ENCODE data around the gene TCP11L2. TPM values are rescaled to one million over a fixed set of nuclear protein-coding genes. Genes with fewer than 3 reads are reported as not detected.

The TCP11L2 gene
- polyA plus RNA-seq (ENCODE audit: insufficient read length in 4 of 4): 10 to 100 TPM; 15.8 to 22.8 (median 19.5) TPM

- peak in 3 of 4 donors; percentile 55 to 86 (median 67) for DNase-seq (ENCODE audit: low read depth in 4 of 4, low spot score in 2 of 4)
Observed at GRCh38 chr12:106302401-106303201, at the start of gene TCP11L2. TCP11L2 (plus strand) TSS chr12:106302733; CDS start chr12:106311076, 8,343 bp downstream.

GRCh38 chr12:106254724-106255123, 47.8 kb upstream of the TCP11L2 start:
- no peak for DNase-seq (ENCODE audit: low read depth in 4 of 4, low spot score in 2 of 4)

GRCh38 chr12:106255493-106255892, 47.0 kb upstream of the TCP11L2 start:
- DNase-seq (ENCODE audit: low read depth in 4 of 4, low spot score in 2 of 4): no peak

- DNase-seq (ENCODE audit: low read depth in 4 of 4, low spot score in 2 of 4): no peak
Observed at GRCh38 chr12:106255952-106256351, 46.6 kb upstream of the TCP11L2 start.

- DNase-seq (ENCODE audit: low read depth in 4 of 4, low spot score in 2 of 4): no peak
Observed at GRCh38 chr12:106256524-106256923, 46.0 kb upstream of the TCP11L2 start.

GRCh38 chr12:106258226-106258625, 44.3 kb upstream of the TCP11L2 start:
- no peak for DNase-seq (ENCODE audit: low read depth in 4 of 4, low spot score in 2 of 4)

GRCh38 chr12:106258935-106259334, 43.6 kb upstream of the TCP11L2 start:
- DNase-seq (ENCODE audit: low read depth in 4 of 4, low spot score in 2 of 4): no peak

GRCh38 chr12:106265116-106265515, 37.4 kb upstream of the TCP11L2 start:
- DNase-seq (ENCODE audit: low read depth in 4 of 4, low spot score in 2 of 4): no peak

- no peak for DNase-seq (ENCODE audit: low read depth in 4 of 4, low spot score in 2 of 4)
Observed at GRCh38 chr12:106267535-106267934, 35.0 kb upstream of the TCP11L2 start.

GRCh38 chr12:106269150-106269771, 33.3 kb upstream of the TCP11L2 start:
- DNase-seq (ENCODE audit: low read depth in 4 of 4, low spot score in 2 of 4): no peak

- no peak for DNase-seq (ENCODE audit: low read depth in 4 of 4, low spot score in 2 of 4)
Observed at GRCh38 chr12:106271575-106272505, 30.7 kb upstream of the TCP11L2 start.

- DNase-seq (ENCODE audit: low read depth in 4 of 4, low spot score in 2 of 4): no peak
Observed at GRCh38 chr12:106273491-106273890, 29.0 kb upstream of the TCP11L2 start.

GRCh38 chr12:106274012-106274411, 28.5 kb upstream of the TCP11L2 start:
- no peak for DNase-seq (ENCODE audit: low read depth in 4 of 4, low spot score in 2 of 4)

- DNase-seq (ENCODE audit: low read depth in 4 of 4, low spot score in 2 of 4): peak in 1 of 4 donors; percentile 37
Observed at GRCh38 chr12:106274575-106275121, 27.9 kb upstream of the TCP11L2 start.

GRCh38 chr12:106275458-106275857, 27.1 kb upstream of the TCP11L2 start:
- DNase-seq (ENCODE audit: low read depth in 4 of 4, low spot score in 2 of 4): no peak

GRCh38 chr12:106276032-106276740, 26.3 kb upstream of the TCP11L2 start:
- DNase-seq (ENCODE audit: low read depth in 4 of 4, low spot score in 2 of 4): no peak

- no peak for DNase-seq (ENCODE audit: low read depth in 4 of 4, low spot score in 2 of 4)
Observed at GRCh38 chr12:106280106-106280505, 22.4 kb upstream of the TCP11L2 start.

GRCh38 chr12:106281056-106281782, 21.3 kb upstream of the TCP11L2 start:
- DNase-seq (ENCODE audit: low read depth in 4 of 4, low spot score in 2 of 4): no peak

GRCh38 chr12:106281804-106282203, 20.7 kb upstream of the TCP11L2 start:
- no peak for DNase-seq (ENCODE audit: low read depth in 4 of 4, low spot score in 2 of 4)
